GM08714 (cell line): ENCODE measurements around the gene EFHD1.

Experiments used
- H3K4me3 ChIP-seq: fragments of 200-500 bp; sonication (Bioruptor generic); 2 replicates; pipeline ENCODE4 v1.5.1; 2014; ENCODE audit warnings: mild to moderate bottlenecking, low read length, inconsistent platforms
- ZNF274 ChIP-seq: IDR thresholded peaks from 2 replicates; pipeline ENCODE4 v1.6.1; 2012; ENCODE audit warnings: mild to moderate bottlenecking, low read depth, low read length

The EFHD1 gene, protein sequence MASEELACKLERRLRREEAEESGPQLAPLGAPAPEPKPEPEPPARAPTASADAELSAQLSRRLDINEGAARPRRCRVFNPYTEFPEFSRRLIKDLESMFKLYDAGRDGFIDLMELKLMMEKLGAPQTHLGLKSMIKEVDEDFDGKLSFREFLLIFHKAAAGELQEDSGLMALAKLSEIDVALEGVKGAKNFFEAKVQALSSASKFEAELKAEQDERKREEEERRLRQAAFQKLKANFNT

DNA sequence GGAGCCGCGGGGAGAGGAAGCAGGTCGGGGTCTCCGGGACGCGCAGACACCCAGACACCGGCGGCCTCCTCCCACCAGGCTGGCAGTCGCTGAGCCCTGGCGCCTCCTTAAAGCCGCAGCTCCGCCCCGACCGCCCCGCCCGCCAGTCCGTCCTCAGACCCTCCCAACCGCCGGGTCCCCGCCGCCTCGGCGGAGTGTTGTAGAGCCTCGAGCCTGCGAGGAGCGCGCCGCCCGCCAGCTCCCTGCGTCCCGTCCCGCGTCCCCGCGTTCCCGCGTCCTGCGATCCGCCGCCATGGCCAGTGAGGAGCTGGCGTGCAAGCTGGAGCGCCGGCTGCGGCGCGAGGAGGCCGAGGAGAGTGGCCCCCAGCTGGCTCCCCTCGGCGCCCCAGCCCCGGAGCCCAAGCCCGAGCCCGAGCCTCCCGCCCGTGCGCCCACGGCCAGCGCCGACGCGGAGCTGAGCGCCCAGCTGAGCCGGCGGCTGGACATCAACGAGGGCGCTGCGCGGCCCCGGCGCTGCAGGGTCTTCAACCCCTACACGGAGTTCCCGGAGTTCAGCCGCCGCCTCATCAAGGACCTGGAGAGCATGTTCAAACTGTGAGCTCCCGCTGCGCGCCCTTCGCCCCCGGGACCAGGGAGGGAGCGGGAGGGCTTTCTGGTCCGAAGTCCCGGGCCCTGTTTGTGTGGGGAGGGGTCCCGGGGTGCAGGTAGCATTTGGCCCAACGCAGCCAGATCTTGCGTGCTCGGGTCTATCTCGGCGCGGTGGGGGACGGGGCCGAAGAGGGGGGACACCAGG is at the start of gene EFHD1:
TSS of gene EFHD1 (plus strand) at position 192 of the 793 bp plus-strand sequence. CDS start at position 293, 101 bp downstream.
- TF ChIP-seq ZNF274, result no peak
- H3K4me3 ChIP-seq, result peak within 1 kb of the TSS; percentile 38

DNA sequence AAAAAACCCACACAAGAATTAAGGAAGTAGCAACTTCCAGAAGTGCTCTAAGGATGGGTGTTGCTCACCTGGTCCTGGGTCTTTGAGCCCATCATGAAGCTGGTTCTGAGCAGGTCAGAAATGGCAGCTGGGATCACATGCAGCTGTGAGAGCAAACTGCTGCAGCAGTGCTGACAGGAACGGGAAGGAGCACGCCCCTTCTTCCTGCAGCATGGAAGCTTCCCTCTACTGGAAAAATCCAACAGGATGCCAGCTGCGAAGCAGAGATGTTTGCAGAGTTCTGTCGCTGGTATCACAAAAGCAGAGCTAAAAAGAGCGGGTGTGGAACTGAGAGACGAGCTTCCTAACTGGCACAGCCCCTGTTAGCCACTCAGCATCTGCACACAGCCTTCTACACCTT is 49.2 kb upstream of the EFHD1 start:
- TF ChIP-seq ZNF274, result no peak
- H3K4me3 ChIP-seq, result no peak overlapping the region

DNA sequence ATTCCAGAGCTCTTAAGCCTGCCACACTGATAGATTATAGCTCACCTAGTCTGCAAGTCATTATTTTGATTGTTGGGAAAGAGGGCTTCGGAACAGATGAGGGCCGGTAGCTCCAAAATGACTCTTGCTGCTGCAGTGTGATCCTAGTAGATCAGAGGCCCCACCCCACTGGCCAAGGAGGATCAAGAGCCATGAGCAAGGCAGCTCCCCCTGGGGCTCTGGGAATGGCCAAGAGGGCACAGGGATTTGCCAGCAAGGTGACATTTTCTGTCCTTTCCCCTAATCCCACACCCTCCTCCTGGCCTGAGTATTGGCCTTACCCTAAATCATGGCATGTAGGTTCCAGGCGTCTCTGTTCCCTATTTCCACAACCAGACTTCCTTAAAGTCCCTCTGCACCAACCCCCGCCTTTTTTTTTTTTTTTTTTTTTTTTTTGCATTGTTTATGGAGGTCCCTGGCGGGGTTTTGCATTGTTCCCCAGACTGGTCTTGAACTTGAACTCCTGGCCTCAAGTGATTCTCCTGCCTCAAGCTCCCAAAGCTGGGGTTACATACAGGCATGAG is 46.4 kb upstream of the EFHD1 start:
- no peak for TF ChIP-seq ZNF274
- H3K4me3 ChIP-seq, result no peak overlapping the region

DNA sequence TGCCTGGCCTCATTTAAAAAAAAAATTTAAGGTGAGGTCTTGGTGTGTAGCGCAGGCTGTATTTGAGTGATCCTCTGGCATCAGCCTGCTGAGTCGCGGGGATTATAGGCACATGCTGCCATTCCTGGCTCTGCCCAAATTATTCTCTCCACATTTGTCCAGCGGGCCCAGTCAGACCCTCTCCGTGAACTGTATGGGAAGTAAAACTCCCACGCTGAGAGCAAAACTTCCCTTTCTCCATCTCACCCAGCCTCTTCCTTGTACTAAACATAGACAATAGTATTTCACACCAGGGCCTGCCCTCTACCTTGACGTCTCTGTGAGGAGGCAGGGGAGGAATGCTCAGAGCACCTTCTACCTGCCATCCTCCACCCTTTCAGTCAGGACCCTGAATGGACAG is 45.9 kb upstream of the EFHD1 start:
- TF ChIP-seq ZNF274, result no peak
- H3K4me3 ChIP-seq, result no peak overlapping the region

DNA sequence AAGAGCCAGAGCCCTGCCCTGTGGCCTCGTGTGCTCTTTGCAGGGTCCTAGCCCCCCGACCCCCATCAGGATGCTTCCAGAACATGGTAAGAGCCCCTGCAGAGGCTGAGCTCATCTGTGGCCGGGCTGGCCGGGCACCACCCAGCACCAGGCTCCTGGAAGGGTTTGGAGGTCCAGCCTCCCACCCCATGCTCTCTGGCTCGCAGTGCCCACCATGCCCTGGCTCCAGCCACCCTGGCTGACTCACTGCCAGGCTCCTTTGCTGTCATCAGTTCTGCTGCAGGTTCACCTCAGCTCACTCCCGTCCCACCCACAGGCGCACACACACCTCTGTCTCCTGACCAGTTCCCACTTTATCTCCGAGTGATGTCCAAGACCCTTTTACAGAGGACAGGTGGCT is 45.4 kb upstream of the EFHD1 start:
- TF ChIP-seq ZNF274, result no peak
- H3K4me3 ChIP-seq, result no peak overlapping the region

DNA sequence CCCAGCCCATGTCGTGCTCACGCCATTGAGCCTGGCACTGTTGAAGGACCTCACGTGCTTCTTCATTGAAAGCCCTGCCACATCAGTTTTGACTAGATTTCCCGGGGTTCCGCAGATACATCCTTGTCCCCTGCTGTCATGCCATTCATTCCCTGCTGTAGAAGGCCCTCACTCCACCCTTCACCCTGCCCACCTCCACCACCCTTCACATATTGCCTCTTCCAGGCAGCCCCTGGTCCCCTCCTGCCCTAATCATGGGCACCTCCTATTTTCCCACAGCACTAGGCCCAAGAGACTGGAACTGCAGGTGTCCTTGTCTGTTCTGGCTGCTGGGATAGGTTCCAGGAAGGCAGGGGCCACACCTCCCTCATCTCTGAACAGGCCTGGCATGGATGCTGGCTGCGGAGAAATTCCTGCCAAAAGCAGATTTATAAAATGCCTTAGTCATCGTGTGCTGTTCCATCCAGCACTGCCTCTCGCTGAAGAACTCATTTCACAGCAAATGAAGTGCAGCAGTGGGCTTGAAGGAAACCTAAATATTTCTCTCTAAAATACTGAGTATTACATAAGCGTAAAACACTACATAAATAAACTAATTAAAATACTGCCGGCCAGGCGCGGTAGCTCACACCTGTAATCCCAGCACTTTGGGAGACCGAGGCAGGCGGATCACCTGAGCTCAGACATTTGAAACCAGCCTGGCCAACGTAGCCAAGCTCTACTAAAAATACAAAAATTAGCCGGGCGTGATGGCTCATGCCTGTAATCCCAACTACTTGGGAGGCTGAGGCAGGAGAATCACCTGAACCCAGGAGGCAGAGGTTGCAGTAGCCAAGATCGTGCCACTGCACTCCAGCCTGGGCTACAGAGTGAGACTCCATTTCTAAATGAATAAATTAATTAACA is 44.5 kb upstream of the EFHD1 start:
- no peak for TF ChIP-seq ZNF274
- H3K4me3 ChIP-seq, result no peak overlapping the region

DNA sequence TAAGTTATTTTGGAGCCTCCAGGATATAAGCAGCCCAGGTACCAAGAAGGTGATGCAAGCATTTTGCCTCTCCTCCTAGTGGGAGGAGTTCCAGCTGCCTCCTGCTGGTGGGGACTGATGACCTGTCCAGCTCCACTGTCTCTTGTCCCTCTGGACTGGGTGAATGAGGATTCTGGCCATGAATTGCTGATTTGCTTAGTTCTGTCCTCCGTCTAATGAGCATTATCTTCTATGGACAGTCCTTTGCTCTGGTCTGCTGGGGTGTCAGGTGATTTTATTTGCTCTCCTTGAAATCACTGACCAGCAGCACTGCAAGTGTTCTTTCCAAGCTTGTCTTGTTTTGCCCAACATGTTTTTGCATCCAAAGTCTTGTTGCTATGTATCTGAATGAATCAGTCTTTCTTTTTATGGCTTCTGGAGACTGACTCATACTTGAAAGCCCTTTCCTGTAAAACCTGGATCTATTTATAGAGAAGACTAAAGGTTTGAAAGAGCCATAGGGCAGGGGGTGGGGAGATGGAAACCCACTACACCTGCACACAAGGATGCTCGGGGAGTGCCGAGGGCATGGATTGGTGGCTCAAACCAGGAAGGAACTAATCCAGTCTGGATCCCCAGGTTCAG is 40.5 kb upstream of the EFHD1 start:
- H3K4me3 ChIP-seq, result no peak overlapping the region
- TF ChIP-seq ZNF274, result no peak

DNA sequence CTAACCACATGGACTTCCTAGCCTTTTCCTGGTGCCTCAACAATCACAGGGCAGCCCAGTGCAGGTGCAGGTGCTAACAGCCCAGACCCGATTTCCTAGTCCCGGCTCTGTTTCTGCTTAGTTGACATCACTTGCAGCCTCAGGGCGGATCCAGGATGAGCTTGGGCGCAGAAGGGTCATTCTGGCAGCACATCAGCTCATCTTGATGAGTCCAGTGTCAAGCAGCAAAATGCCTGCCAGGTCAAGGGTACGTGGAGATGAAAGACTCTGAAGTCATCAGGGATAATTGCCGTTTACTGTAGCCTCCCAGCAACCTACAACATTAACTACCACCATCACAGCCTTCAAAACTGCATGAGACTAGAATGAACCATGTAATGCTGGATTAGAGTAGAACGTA is 39.4 kb upstream of the EFHD1 start:
- TF ChIP-seq ZNF274, result no peak
- H3K4me3 ChIP-seq, result no peak overlapping the region

DNA sequence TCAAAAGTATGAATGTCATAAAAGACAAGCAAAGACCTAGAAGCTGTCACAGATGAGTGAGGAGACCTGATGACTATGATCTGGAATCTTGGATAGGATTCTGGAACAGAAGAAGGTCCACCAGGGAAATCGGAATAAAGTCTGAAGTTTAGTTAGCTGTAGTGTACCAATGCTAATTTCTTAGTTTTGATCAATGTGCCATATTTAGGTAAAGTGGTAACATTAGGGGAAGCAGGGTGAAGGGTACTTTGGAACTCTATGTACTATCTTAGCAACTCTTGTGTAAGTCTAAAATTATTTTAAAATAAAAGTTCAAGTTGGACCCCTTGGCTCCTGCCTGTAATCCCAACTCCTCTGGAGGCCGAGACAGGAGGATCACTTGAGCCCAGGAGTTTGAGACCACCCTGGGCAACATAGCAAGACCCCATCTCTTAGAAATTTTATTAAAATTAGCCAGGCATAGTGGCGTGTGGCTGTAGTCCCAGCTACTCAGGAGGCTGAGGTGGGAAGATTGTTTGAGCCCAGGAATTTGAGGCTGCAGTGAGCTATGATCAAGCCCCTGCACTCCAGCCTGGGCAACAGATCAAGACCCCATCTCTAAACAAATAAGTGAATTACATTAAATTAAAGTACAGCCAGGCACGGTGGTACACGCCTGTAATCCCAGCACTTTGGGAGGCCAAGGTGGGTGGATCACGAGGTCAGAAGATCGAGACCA is 35.9 kb upstream of the EFHD1 start:
- no peak overlapping the region for H3K4me3 ChIP-seq
- TF ChIP-seq ZNF274, result no peak

DNA sequence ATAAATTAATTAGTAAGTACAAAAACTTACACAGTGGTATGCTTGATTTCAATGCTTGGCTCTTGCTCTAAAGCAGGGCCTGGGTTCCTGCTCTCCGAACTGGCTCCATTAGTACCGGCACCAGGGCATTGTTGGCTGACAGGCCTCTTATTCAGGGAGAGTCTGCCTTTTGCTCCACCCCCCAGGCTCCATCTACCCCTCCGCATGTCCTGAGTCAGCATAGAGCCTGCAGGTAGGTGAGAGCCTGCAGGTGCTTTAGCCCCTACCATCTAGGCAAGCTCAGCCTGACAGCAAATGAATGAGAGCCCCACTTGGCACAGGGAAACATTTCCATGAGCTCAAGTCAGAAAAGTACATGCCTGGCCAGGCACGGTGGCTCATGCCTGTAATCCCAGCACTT is 35.1 kb upstream of the EFHD1 start:
- no peak overlapping the region for H3K4me3 ChIP-seq

DNA sequence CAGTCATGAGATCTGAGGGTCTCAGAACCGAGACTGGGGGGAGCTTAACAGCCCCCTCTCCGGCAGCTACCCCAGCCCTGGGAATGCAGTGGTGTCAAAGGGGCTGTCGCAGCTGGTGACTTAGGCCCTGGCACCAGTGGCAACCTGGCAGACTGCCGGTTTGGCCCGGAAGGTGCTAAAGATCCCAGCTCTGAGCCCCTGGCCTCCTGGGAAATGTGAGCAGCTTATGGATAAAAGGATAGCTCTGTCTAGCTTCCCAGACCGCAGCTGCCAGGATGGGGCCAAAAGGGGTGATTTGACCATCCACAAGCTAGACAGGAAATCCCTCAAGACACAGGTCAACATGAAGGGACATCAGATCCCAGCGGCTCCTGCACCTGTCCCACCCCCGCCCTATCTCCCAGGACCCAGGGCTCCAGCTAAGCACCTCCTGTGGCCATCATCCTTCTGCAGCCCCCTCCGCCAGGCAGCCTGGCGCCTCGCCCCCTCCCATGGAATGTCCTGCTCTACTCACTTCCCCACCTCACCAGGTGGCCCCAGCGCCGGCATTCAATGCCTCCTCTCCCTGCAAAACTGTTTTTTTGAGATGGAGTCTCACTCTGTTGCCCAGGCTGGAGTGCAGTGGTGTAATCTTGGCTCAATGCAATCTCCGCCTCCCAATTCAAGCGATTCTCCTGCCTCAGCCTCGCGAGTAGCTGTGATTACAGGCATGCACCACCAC is 33.2 kb upstream of the EFHD1 start:
- no peak for TF ChIP-seq ZNF274
- no peak overlapping the region for H3K4me3 ChIP-seq

More for the DNA sequence above, 35.1 kb upstream of the EFHD1 start:
- TF ChIP-seq ZNF274, result no peak

DNA sequence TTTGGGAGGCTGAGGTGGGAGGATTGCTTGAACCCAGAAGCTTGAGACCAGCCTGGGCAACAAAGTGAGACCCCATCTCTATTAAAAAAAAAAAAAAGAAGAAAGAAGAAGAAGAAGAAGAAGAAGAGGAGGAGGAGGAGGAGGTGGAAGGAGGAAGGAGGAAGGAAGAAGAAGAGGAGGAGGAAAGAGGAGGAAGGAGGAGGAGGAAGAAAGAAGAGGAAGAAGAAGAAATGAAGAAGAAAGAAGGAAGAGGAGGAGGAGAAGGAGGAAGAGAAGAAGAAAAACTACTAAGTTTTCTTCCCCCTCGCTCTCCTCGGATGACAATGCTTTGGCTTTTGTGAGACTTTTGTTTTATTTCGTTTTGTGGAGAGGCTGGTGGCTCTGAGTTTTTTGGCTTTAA is 30.1 kb upstream of the EFHD1 start:
- H3K4me3 ChIP-seq, result no peak overlapping the region
- no peak for TF ChIP-seq ZNF274

DNA sequence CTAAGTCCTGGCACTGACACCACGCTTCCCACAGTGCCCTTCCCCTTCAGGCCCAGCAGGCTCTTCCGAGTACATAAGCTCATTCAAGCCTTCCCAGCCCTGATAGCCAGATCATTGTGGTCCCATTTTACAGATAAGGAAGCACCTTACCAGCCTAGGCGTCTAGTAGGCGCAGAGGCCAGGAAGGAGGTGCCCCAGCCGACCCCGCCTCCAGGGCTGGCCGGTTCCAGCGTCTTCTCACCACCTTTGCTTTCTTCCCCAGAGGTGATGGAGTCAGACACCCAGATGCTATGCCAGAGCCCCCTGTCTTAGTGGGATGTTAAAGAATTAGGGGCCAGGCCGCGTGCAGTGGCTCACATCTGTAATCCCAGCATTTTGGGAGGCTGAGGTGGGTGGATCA is 28.9 kb upstream of the EFHD1 start:
- no peak overlapping the region for H3K4me3 ChIP-seq
- TF ChIP-seq ZNF274, result no peak

DNA sequence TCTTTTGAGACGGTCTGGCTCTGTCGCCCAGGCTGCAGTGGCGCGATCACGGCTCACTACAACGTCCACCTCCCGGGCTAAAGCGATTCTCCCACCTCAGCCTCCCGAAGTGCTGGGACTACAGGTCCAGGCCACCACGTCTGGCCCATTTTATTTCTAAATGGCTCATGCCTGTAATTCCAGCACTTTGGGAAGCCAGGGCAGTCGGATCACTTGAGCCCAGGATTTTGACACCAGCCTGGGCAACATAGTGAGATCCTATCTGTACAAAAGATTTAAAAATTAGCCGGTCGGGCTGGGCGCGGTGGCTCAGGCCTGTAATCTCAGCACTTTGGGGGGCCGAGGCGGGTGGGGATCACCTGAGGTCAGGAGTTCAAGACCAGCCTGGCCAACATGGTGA is 26.4 kb upstream of the EFHD1 start:
- no peak for TF ChIP-seq ZNF274

More for the DNA sequence above, 26.4 kb upstream of the EFHD1 start:
- no peak overlapping the region for H3K4me3 ChIP-seq
